GM12864 (cell line): ENCODE measurements around the gene TCHH.

Experiments used
- DNase-seq: peaks from one replicate; pipeline ENCODE4 v3.0.0-alpha.2; 2011; ENCODE audit warnings: low read depth
- H3K4me3 ChIP-seq: 2 replicates; pipeline ENCODE4 v1.5.1; 2011; ENCODE audit warnings: mild to moderate bottlenecking, low read depth, low read length, control low read depth
- TF ChIP-seq, protein P1 (sequence below): IDR thresholded peaks from 2 replicates; pipeline ENCODE4 v1.5.1; 2011; ENCODE audit warnings: low read depth, mild to moderate bottlenecking, moderate library complexity, low read length, control low read depth, inconsistent platforms; ENCODE audit errors: missing control alignments

Gene TCHH

DNA sequence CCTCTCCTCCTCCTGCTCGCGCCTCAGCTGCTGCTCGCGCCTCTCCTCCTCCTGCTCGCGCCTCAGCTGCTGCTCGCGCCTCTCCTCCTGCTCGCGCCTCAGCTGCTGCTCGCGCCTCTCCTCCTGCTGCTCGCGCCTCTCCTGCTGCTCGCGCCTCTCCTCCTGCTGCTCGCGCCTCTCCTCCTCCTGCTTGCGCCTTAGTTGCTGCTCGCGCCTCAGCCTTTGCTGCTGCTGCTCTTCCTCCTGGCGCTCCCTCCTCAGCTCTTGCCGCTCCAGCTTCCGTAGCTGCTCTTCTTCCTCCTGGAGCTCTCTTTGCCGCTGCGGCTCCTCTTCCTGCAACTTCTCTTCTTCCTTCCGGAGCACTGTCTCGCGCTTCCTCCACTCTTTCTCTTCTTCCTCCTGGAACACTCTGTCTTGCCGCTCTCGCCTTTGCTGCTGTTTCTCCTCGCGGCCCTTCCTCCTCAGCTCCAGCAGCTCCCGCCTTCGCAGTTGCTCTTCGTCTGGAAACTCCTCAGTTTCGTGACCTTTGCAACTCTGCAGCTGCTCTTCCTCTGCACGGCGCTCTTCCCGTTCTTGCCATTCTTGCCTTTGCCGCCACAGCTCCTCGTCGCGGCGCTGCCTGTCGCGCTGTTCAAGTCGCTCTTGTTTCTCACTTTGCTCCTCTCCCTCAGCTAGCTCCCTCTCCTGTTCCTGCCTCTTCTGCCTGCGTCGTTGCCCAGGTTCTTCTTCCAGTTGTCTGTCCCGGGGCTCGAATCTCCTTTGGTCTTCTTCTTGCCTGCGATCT, 3.0 kb downstream of the TCHH start:
- H3K4me3 ChIP-seq, result peak overlapping the region; percentile 34
- TF ChIP-seq, protein P1, sequence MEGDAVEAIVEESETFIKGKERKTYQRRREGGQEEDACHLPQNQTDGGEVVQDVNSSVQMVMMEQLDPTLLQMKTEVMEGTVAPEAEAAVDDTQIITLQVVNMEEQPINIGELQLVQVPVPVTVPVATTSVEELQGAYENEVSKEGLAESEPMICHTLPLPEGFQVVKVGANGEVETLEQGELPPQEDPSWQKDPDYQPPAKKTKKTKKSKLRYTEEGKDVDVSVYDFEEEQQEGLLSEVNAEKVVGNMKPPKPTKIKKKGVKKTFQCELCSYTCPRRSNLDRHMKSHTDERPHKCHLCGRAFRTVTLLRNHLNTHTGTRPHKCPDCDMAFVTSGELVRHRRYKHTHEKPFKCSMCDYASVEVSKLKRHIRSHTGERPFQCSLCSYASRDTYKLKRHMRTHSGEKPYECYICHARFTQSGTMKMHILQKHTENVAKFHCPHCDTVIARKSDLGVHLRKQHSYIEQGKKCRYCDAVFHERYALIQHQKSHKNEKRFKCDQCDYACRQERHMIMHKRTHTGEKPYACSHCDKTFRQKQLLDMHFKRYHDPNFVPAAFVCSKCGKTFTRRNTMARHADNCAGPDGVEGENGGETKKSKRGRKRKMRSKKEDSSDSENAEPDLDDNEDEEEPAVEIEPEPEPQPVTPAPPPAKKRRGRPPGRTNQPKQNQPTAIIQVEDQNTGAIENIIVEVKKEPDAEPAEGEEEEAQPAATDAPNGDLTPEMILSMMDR, result no peak
- DNase-seq, result no peak

- no peak for DNase-seq
- H3K4me3 ChIP-seq, result peak overlapping the region; percentile 55
Measured at GRCh38 chr1:152111515-152111968, 3.7 kb downstream of the TCHH start.

DNA sequence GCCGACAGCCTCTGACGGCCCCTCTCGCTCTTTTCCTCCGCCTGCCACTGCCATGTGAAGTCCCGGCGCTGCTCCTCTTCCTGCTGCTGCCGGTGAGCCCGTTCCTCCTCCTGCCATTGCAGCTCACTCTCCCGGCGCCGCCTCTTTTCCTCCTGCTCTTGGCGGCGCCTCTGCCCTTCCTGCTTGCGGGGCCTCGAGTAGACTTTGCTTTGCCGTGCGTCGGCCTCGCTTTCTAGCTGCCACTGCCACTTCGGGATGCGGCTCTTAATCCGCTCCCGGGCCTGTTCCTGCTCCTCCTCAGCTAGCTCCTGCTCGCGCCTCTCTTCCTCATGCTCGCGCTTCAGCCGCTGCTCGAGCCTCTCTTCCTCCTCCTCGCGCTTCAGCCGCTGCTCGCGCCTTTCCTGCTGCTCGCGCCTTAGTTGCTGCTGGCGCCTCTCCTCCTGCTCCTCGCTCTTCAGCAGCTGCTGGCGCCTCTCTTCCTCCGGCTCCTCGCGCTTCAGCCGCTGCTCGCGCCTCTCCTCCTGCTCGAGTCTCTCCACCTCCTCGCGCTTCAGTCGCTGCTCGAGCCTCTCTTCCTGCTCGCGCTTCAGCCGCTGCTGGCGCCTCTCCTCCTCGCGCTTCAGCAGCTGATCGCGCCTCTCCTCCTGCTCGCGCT, 4.3 kb downstream of the TCHH start:
- TF ChIP-seq, protein P1, result no peak
- DNase-seq, result no peak
- H3K4me3 ChIP-seq, result peak overlapping the region; percentile 55

More at GRCh38 chr1:152111515-152111968, 3.7 kb downstream of the TCHH start:
- TF ChIP-seq, protein P1, result no peak

DNA sequence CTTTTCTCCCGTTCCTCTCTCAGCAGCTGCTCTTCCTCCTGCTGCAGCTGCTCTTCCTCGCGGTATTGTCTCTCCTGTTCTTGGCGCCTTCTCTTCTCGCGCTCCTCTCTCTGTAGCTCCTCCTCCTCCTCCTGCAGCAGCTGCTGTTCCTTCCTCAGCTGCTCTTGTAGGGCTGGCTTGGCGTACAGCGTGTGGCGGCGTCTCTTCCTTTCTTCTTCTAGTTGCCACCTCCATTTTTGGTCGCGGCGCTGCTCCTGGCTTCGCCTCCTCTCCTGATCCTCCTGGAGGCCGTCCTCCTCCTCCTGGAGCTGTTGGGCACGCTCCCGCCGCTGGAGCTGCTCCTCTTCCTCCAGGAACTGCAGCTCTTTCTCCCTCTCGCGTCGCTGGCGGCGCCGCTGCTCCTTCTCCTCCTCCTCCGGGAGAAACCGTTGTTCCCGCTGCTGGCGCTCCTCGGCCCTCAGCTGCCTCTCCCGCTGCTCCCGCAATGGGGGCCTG, 4.8 kb downstream of the TCHH start:
- H3K4me3 ChIP-seq, result peak overlapping the region; percentile 55
- TF ChIP-seq, protein P1, result no peak
- no peak for DNase-seq

- TF ChIP-seq, protein P1, result no peak
- H3K4me3 ChIP-seq, result peak overlapping the region; percentile 55
- DNase-seq, result no peak
Measured at GRCh38 chr1:152109998-152110294, 5.3 kb downstream of the TCHH start.

GRCh38 chr1:152109231-152109997, 5.8 kb downstream of the TCHH start:
- no peak for DNase-seq
- peak overlapping the region; percentile 55; the same call in 1 of the 2 replicates for H3K4me3 ChIP-seq
- TF ChIP-seq, protein P1, result no peak
